NOMO-1 (cell line): ENCODE data around the gene PPARG.

ENCODE experiments used
- DNase-seq, 2 experiments: peaks; one replicate each; lab custom pipeline; 2025; ENCODE audit not compliant: unreplicated experiment in 2 of 2; lab: John Stamatoyannopoulos, UW

Gene PPARG

GRCh38 chr3:12308517-12308916 is 19.6 kb downstream of the PPARG start:
- peak in 1 of 2 experiments; percentile 40 for DNase-seq

GRCh38 chr3:12309716-12310115 is 20.8 kb downstream of the PPARG start:
- no peak for DNase-seq

GRCh38 chr3:12312010-12312409 is 23.1 kb downstream of the PPARG start:
- no peak for DNase-seq

GRCh38 chr3:12313519-12313918 is 24.6 kb downstream of the PPARG start:
- no peak for DNase-seq

GRCh38 chr3:12316253-12316652 is 27.4 kb downstream of the PPARG start:
- DNase-seq: peak in 1 of 2 experiments; percentile 40

GRCh38 chr3:12316729-12317351 is 28.0 kb downstream of the PPARG start:
- no peak for DNase-seq

GRCh38 chr3:12317914-12318313 is 29.0 kb downstream of the PPARG start:
- DNase-seq: no peak

- DNase-seq: no peak
Measured at GRCh38 chr3:12318758-12319621, 30.1 kb downstream of the PPARG start.

GRCh38 chr3:12321015-12321414 is 32.1 kb downstream of the PPARG start:
- DNase-seq: no peak

- DNase-seq: peak in 1 of 2 experiments; percentile 82
Measured at GRCh38 chr3:12323237-12323636, 34.4 kb downstream of the PPARG start.

GRCh38 chr3:12325586-12326515 is 37.0 kb downstream of the PPARG start:
- DNase-seq: peak; percentile 71 to 95

- peak in 1 of 2 experiments; percentile 30 for DNase-seq
Measured at GRCh38 chr3:12327021-12327420, 38.2 kb downstream of the PPARG start.

GRCh38 chr3:12328132-12328836 is 39.4 kb downstream of the PPARG start:
- peak in 1 of 2 experiments; percentile 53 for DNase-seq

GRCh38 chr3:12328837-12329462 is 40.1 kb downstream of the PPARG start:
- no peak for DNase-seq

- peak in 1 of 2 experiments; percentile 43 for DNase-seq
Measured at GRCh38 chr3:12334786-12335185, 45.9 kb downstream of the PPARG start.

- no peak for DNase-seq
Measured at GRCh38 chr3:12335421-12335820, 46.6 kb downstream of the PPARG start.

- peak; percentile 44 to 78 for DNase-seq
Measured at GRCh38 chr3:12336099-12336498, 47.2 kb downstream of the PPARG start.

GRCh38 chr3:12338595-12339546 is 50.0 kb downstream of the PPARG start:
- no peak for DNase-seq
